NCI-H510A (cell line): Measurements from ENCODE around the gene FANCB.

Experiments used
- DNase-seq: peaks from one replicate; lab custom pipeline; 2025; lab: John Stamatoyannopoulos, UW

Gene FANCB

DNA sequence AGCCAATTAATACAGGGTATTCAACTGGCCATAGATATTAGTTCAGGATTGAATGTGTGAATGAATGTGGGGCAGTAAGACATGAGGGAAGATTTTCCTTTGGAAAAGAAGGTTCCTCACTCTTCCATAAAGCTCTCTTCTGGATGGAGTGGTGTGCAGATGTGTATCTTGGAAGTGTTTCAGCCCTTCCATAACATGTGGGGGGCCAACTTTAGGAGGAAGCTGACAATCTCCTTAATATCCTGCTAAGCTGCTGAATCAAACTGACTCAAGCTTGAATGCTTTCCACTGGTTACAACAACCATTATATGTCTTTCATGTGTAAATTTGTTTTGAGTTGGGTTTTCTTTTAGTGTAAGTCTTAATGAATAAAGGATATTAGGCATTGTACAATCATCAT, 40.3 kb downstream of the FANCB start:
- no peak for DNase-seq

DNA sequence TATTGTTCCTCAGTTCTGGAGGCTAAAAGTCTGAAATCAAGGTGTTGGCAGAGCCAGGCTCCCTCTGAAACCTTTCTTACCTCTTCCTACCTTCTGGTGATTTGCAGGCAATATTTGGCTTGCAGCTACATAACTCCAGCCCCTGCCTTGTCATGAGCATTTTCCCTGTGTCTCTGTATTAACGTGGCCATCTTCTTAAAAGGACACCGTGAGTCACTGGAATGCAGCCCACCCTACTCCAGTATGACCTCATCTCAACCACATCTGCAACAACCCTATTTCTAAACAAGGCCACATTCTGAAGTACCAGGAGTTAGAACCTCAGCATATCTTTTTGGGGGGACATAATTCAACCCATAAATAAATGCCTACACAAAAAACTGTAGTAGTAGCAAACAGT, 40.7 kb downstream of the FANCB start:
- DNase-seq = no peak

- no peak for DNase-seq
Observed at GRCh38 chrX:14829643-14830042, 43.2 kb downstream of the FANCB start.

DNA sequence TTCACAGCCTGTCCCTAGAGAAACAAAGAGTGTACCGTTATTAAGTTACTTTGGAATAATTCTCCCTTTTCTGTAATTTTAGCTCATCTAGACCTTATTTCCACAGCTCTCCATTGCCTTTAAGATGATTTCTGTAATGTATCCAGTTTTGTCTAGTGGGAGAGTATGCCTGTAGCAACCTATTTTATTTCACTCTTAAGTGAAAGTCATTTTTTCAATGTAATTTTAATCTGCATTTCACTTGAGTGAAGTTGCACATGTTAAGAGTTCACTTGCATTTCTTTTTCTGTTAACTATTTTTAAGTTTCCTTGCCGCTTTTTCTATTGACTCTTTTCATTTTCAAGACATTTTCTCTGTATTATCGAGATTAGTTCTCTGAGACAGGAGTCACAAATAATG, 46.5 kb downstream of the FANCB start:
- no peak for DNase-seq

- no peak for DNase-seq
Observed at GRCh38 chrX:14825851-14826250, 47.0 kb downstream of the FANCB start.

- no peak for DNase-seq
Observed at GRCh38 chrX:14819769-14820168, 53.1 kb downstream of the FANCB start.

- DNase-seq = no peak
Observed at GRCh38 chrX:14817571-14817970, 55.3 kb downstream of the FANCB start.

DNA sequence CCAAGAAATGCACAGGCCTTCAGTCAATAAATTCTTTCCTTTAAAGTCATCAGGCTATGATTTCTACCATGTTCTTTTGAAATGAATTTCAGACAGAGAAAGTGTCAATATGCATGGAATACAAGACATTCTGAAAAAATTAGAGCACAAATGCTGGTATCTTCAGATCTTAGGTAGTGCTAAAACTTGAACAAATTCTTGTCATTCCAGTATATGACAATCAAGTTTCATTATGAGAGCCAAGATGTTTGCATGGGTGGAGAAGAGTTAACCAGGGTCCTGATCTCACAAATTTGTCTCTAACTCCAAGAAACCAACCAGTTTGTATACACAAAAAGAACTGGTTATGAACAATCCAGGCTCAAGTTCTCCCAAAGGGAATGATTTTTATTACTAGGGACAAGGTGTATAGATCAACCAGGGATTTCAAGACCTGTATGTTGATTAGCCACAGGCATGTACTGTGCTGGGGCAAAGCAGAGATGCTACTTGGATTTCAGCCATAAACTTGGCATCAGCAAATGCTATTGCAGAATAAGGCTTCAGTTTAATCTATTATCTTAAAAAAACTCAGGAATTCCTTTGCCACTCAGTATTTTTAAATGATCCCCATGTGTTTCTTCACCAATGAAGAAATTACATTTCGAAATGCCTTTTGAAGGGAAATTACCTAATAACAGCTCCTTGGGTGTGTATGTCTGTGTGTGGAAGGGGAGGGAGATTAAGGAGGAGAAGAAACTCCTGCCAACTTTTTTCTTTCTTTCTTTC, 69.7 kb downstream of the FANCB start:
- no peak for DNase-seq

GRCh38 chrX:14801136-14801535, 71.7 kb downstream of the FANCB start:
- DNase-seq = no peak

DNA sequence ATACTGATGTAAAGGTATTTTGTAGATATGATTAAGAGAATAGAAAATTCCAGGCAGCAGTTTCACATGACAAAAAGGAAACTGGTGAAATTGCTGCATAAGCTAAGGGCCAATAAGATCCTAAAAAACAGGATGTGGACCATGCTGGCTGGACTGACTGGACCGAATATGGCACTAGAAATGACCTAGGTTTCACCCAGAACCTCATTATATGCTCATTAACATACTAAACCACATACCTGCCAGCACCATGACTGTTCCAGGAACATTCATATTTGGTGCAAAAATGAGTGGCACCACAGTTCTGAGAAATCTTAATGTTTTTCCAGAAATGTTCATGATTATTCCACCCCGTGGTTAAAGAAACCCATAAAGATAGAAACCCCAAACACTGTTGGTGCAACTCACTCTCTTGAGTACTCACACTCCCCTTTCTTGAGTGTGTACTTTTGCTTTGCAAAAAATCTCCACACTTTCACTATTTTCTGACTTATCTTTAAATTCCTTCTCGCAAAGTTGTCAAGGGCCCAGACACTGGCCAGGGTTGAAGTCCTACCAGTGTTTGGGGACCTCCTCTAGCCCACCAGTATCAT, 74.0 kb downstream of the FANCB start:
- no peak for DNase-seq
